AG04449 (cell line): Measurements from ENCODE around the gene KCNA5.

ENCODE experiments used
- CTCF ChIA-PET: fragments of 350-600 bp; formaldehyde crosslinking; extraction: SDS; loops from one replicate; lab custom pipeline; 2021; ENCODE audit warnings: antibody characterized with exemption; lab: Yijun Ruan, JAX
- POLR2A ChIA-PET: fragments of 400-600, 350-600 bp; formaldehyde crosslinking; extraction: SDS; loops from one replicate; lab custom pipeline; 2020; ENCODE audit warnings: antibody characterized with exemption, inconsistent platforms; lab: Yijun Ruan, JAX
- DNase-seq: peaks from one replicate; pipeline ENCODE4 v3.0.0-alpha.2; 2010; ENCODE audit warnings: low read depth, low spot score
- H3K4me3 ChIP-seq: 2 replicates; pipeline ENCODE4 v1.5.1; 2011; ENCODE audit warnings: low read depth, mild to moderate bottlenecking, control low read depth, low read length
- CTCF ChIP-seq: IDR thresholded peaks from one replicate; pipeline ENCODE4 v1.5.1; 2011; ENCODE audit warnings: mild to moderate bottlenecking, moderate library complexity, low read length, control low read depth, inconsistent platforms; ENCODE audit not compliant: insufficient read depth; ENCODE audit errors: missing control alignments

Gene KCNA5

GRCh38 chr12:5087831-5088554 is 44.3 kb downstream of the KCNA5 start:
- H3K4me3 ChIP-seq: no peak overlapping the region
- POLR2A ChIA-PET: no interaction called here
- no peak for TF ChIP-seq CTCF
- CTCF ChIA-PET: interaction anchor here (1.3 to 8.6 kb wide), 3 partner anchors 10 to 66 kb away, joined by 5 to 113 read pairs (median 23); no protein-coding TSS in a partner anchor
- DNase-seq: no peak

- no peak overlapping the region for H3K4me3 ChIP-seq
- no peak for DNase-seq
- ChIA-PET CTCF (interaction anchor here (1.0 kb wide), 1 partner anchor 233 kb away, joined by 3 read pairs; no protein-coding TSS in a partner anchor), POLR2A (interaction anchor here (1.3 kb wide), 1 partner anchor 344 kb away, joined by 3 read pairs; the partner anchor contains the start of gene NTF3)
- no peak for TF ChIP-seq CTCF
Observed at GRCh38 chr12:5088586-5089264, 45.0 kb downstream of the KCNA5 start.

- CTCF ChIA-PET: interaction anchor here (0.7 to 1.6 kb wide), 4 partner anchors 8 to 554 kb away, joined by 3 to 9 read pairs (median 6); no protein-coding TSS in a partner anchor
- DNase-seq: no peak
- POLR2A ChIA-PET: interaction anchor here (1.2 kb wide), 1 partner anchor 11 kb away, joined by 4 read pairs; no protein-coding TSS in a partner anchor
- no peak overlapping the region for H3K4me3 ChIP-seq
- no peak for TF ChIP-seq CTCF
Observed at GRCh38 chr12:5094551-5094950, 50.9 kb downstream of the KCNA5 start.

GRCh38 chr12:5094986-5095385 is 51.3 kb downstream of the KCNA5 start:
- ChIA-PET CTCF (interaction anchor here (1.6 kb wide), 1 partner anchor 9 kb away, joined by 9 read pairs; no protein-coding TSS in a partner anchor), POLR2A (no interaction called here)
- H3K4me3 ChIP-seq: no peak overlapping the region
- DNase-seq: no peak
- no peak for TF ChIP-seq CTCF
